ENCODE data around the gene WAPL. TPM values are rescaled to one million over a fixed set of nuclear protein-coding genes. Genes with fewer than 3 reads are reported as not detected.

Gene WAPL
- total RNA-seq, 1 experiment from 2014 or later, result 45.2 TPM

GRCh38 chr10:86391986-86392722 lies 129.4 kb downstream of the WAPL start:
- BruUV-seq (replicated peaks), result no TSS peak
- no peaks in the 10 kb centered on the region for H3K27me3 Mint-ChIP-seq (ENCODE audit: insufficient read depth, unreplicated experiment)
- H3K36me3 Mint-ChIP-seq (ENCODE audit: insufficient read depth, unreplicated experiment), result no peaks in the 10 kb centered on the region
- CTCF ChIA-PET, result interaction anchor here (0.5 to 1.2 kb wide), 7 partner anchors 8 to 1772 kb away, joined by 3 to 6 read pairs (median 4); no protein-coding TSS in a partner anchor
- intact Hi-C loops (cut with micrococcal nuclease), result no loop called here
- no peak overlapping the region for H3K27ac Mint-ChIP-seq (ENCODE audit: low read depth, unreplicated experiment)
- no peak for DNase-seq (ENCODE audit: unreplicated experiment)
- H3K9me3 Mint-ChIP-seq (ENCODE audit: unreplicated experiment), result no peaks in the 10 kb centered on the region
- H3K4me1 Mint-ChIP-seq (ENCODE audit: insufficient read depth, unreplicated experiment), result peaks cover 6% of the 10 kb centered on the region
- no peak overlapping the region for H3K4me3 Mint-ChIP-seq (ENCODE audit: unreplicated experiment)
- no peak for TF ChIP-seq CTCF (IDR thresholded peaks at IDR 0.05; ENCODE audit: unreplicated experiment)
- POLR2A ChIA-PET, result interaction anchor here (0.6 kb wide), 1 partner anchor 114 kb away, joined by 3 read pairs; no protein-coding TSS in a partner anchor

- H3K9me3 Mint-ChIP-seq (ENCODE audit: unreplicated experiment), result no peaks in the 10 kb centered on the region
These were observed 130.3 kb downstream of the WAPL start for GRCh38 chr10:86391236-86391840.

GRCh38 chr10:86390337-86391120 lies 131.1 kb downstream of the WAPL start:
- peaks cover 6% of the 10 kb centered on the region for H3K4me1 Mint-ChIP-seq (ENCODE audit: insufficient read depth, unreplicated experiment)
- no TSS peak for BruUV-seq (replicated peaks)
- no peak for TF ChIP-seq CTCF (IDR thresholded peaks at IDR 0.05; ENCODE audit: unreplicated experiment)
- POLR2A ChIA-PET, result interaction anchor here (0.7 to 1.2 kb wide), 2 partner anchors 10 to 497 kb away, joined by 3 to 7 read pairs; no protein-coding TSS in a partner anchor
- H3K36me3 Mint-ChIP-seq (ENCODE audit: insufficient read depth, unreplicated experiment), result no peaks in the 10 kb centered on the region
- peaks cover 5% of the 10 kb centered on the region for H3K27me3 Mint-ChIP-seq (ENCODE audit: insufficient read depth, unreplicated experiment)
- CTCF ChIA-PET, result interaction anchor here (0.5 to 1.2 kb wide), 6 partner anchors 10 to 1853 kb away, joined by 3 to 6 read pairs (median 4); no protein-coding TSS in a partner anchor
- H3K27ac Mint-ChIP-seq (ENCODE audit: low read depth, unreplicated experiment), result no peak overlapping the region
- peak; percentile 9 for DNase-seq (ENCODE audit: unreplicated experiment)
- no peak overlapping the region for H3K4me3 Mint-ChIP-seq (ENCODE audit: unreplicated experiment)
- intact Hi-C loops (cut with micrococcal nuclease), result no loop called here
- no peaks in the 10 kb centered on the region for H3K9me3 Mint-ChIP-seq (ENCODE audit: unreplicated experiment)

More at GRCh38 chr10:86391236-86391840, 130.3 kb downstream of the WAPL start:
- intact Hi-C loops (cut with micrococcal nuclease), result no loop called here
- peaks cover 6% of the 10 kb centered on the region for H3K4me1 Mint-ChIP-seq (ENCODE audit: insufficient read depth, unreplicated experiment)
- ChIA-PET POLR2A (interaction anchor here (0.7 to 1.2 kb wide), 2 partner anchors 9 to 497 kb away, joined by 3 to 7 read pairs; no protein-coding TSS in a partner anchor), CTCF (interaction anchor here (0.5 to 1.2 kb wide), 7 partner anchors 9 to 1771 kb away, joined by 3 to 6 read pairs (median 4); no protein-coding TSS in a partner anchor)
- TF ChIP-seq CTCF (IDR thresholded peaks at IDR 0.05; ENCODE audit: unreplicated experiment), result no peak
- no peaks in the 10 kb centered on the region for H3K36me3 Mint-ChIP-seq (ENCODE audit: insufficient read depth, unreplicated experiment)
- no peak overlapping the region for H3K4me3 Mint-ChIP-seq (ENCODE audit: unreplicated experiment)
- H3K27me3 Mint-ChIP-seq (ENCODE audit: insufficient read depth, unreplicated experiment), result no peaks in the 10 kb centered on the region
- no peak for DNase-seq (ENCODE audit: unreplicated experiment)
- BruUV-seq (replicated peaks), result no TSS peak
- H3K27ac Mint-ChIP-seq (ENCODE audit: low read depth, unreplicated experiment), result no peak overlapping the region
